ENCODE measurements around the gene SMYD3. TPM values are rescaled to one million over a fixed set of nuclear protein-coding genes. Genes with fewer than 3 reads are reported as not detected.

The SMYD3 gene
- total RNA-seq, 3 donors from 2014 or later = 16.3 to 18.0 (median 16.4) TPM

DNA sequence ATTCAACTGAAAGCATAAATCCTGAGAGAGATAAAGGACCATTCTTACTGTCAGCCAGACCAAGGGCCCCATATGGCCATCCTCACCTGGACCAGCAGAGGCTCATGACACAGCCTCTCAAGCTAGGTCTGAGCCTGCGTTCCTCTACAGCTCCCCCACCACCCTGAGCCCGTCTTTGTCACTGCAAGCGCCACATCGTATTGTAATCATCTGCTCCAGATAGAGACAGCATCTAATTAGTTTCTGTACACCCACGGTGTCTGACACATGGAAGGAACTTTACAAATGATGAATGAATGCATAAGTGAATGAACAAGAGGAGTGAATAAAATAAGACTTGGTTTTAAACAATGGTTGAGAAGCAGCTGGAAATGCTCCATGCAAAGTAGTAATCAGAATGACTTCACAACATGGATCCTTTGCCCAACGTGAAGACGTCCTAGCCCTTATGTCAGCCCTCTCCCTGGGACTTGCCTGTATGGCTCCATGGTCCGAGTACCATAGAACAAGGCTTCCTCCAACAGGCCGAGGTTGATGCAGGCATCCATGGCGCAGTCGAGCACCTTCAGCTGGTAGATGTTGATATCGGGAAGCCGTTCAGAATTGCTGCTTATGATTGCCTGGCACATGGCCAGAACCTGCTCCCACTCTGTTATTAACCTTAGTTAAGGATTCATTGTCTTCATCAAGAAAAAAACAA, 648.9 kb downstream of the SMYD3 start:
- Histone ChIP-seq H3K36me3 (ENCODE audit: low read depth) (no peaks in the 10 kb centered on the region), H3K4me1 (ENCODE audit: low read depth) (no peaks in the 10 kb centered on the region), H3K9me3 (no peaks in the 10 kb centered on the region), H3K4me3 (no peak overlapping the region)
- no peak for TF ChIP-seq CTCF (IDR thresholded peaks at IDR 0.05)
- ATAC-seq (no peak), DNase-seq (no peak)
- intact Hi-C loops (cut with DNase I, micrococcal nuclease) = no loop called here

DNA sequence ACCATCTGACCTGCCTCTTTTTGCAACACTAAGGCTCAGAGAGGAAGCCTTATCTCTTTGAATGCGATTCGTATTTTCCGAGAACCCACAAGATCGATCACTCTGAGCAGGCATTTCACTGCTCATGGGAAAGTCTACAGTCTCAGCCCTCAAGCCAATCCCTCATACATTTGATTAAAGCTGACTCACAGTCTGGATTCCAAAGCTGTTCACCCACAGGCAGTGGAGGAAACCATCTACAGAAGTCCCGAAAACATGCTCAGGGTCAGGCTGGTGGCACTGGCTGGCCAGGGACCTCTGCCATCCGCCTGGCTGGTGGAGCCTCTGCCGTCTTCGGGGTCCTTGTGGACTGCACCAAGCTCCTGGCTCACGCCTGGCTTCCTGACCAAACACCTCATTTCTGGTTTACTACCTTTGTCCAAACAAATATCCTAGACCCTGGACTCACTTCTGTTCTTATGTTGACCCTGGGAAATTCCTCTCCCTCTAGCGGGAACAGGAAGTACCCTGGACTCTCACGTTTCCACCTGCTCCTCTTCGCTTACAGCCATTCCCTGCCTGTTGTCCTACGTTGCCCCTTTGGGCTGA, 650.0 kb downstream of the SMYD3 start:
- DNase-seq = no peak
- no peak for TF ChIP-seq CTCF (IDR thresholded peaks at IDR 0.05)
- H3K4me1 ChIP-seq (ENCODE audit: low read depth) = no peaks in the 10 kb centered on the region
- no peak overlapping the region for H3K4me3 ChIP-seq
- no peaks in the 10 kb centered on the region for H3K9me3 ChIP-seq
- intact Hi-C loops (cut with DNase I, micrococcal nuclease) = no loop called here
- ATAC-seq = no peak
- H3K36me3 ChIP-seq (ENCODE audit: low read depth) = no peaks in the 10 kb centered on the region

GRCh38 chr1:245855846-245856730, 651.0 kb downstream of the SMYD3 start:
- ATAC-seq = no peak
- Histone ChIP-seq H3K4me1 (ENCODE audit: low read depth) (no peaks in the 10 kb centered on the region), H3K9me3 (no peaks in the 10 kb centered on the region), H3K4me3 (no peak overlapping the region), H3K36me3 (ENCODE audit: low read depth) (no peaks in the 10 kb centered on the region)
- no peak for DNase-seq
- TF ChIP-seq CTCF (IDR thresholded peaks at IDR 0.05) = no peak
- intact Hi-C loops (cut with DNase I, micrococcal nuclease) = no loop called here

GRCh38 chr1:245853291-245853690, 653.8 kb downstream of the SMYD3 start:
- ATAC-seq (no peak), DNase-seq (no peak)
- intact Hi-C loops (cut with DNase I, micrococcal nuclease) = no loop called here
- Histone ChIP-seq H3K4me3 (no peak overlapping the region), H3K9me3 (no peaks in the 10 kb centered on the region), H3K36me3 (ENCODE audit: low read depth) (no peaks in the 10 kb centered on the region), H3K4me1 (ENCODE audit: low read depth) (no peaks in the 10 kb centered on the region)
- TF ChIP-seq CTCF (IDR thresholded peaks at IDR 0.05) = no peak

- DNase-seq (no peak), ATAC-seq (no peak)
- H3K9me3 ChIP-seq = no peaks in the 10 kb centered on the region
- H3K4me3 ChIP-seq = no peak overlapping the region
- intact Hi-C loops (cut with DNase I, micrococcal nuclease) = no loop called here
- no peaks in the 10 kb centered on the region for H3K36me3 ChIP-seq (ENCODE audit: low read depth)
- no peak for TF ChIP-seq CTCF (IDR thresholded peaks at IDR 0.05)
- no peaks in the 10 kb centered on the region for H3K4me1 ChIP-seq (ENCODE audit: low read depth)
Measured at GRCh38 chr1:245843101-245843500, 664.0 kb downstream of the SMYD3 start.

All from mucosa of descending colon (tissue), 3 donors.